NT2/D1 (cell line): ENCODE measurements around the gene HSPE1.
A peak's percentile ranks its signal among the peaks of the same experiment; 100 is the strongest.

ENCODE experiments used
- DNase-seq: peaks from one replicate; pipeline ENCODE4 v3.0.0-alpha.2; 2011; ENCODE audit warnings: low read depth, low spot score
- H3K27me3 ChIP-seq: 2 replicates; pipeline ENCODE4 v1.6.0; 2011; ENCODE audit warnings: mild to moderate bottlenecking; ENCODE audit not compliant: insufficient read length, insufficient read depth
- H3K36me3 ChIP-seq: 2 replicates; pipeline ENCODE4 v1.6.1; 2011; ENCODE audit warnings: mild to moderate bottlenecking, low read length, mixed read lengths; ENCODE audit not compliant: insufficient read depth, insufficient read length
- H3K4me1 ChIP-seq: 2 replicates; pipeline ENCODE4 v1.5.1; 2011; ENCODE audit not compliant: insufficient read depth, insufficient read length
- H3K4me3 ChIP-seq: 2 replicates; pipeline ENCODE4 v1.5.1; 2011; ENCODE audit warnings: low read depth; ENCODE audit not compliant: insufficient read length
- H3K9ac ChIP-seq: 2 replicates; pipeline ENCODE4 v1.6.0; 2011; ENCODE audit warnings: low read depth; ENCODE audit not compliant: insufficient read length
- H3K9me3 ChIP-seq: 2 replicates; pipeline ENCODE4 v1.5.1; 2011; ENCODE audit warnings: mild to moderate bottlenecking, low read length; ENCODE audit not compliant: insufficient read depth
- SUZ12 ChIP-seq: IDR thresholded peaks from 2 replicates; pipeline ENCODE4 v1.6.1; 2011; ENCODE audit not compliant: insufficient read length, insufficient read depth; ENCODE audit errors: extremely low read depth
- YY1 ChIP-seq: IDR thresholded peaks from 2 replicates; pipeline ENCODE4 v1.6.1; 2011; ENCODE audit not compliant: insufficient read length, insufficient read depth
- ZNF274 ChIP-seq: IDR thresholded peaks from 2 replicates; pipeline ENCODE4 v1.6.1; 2011; ENCODE audit warnings: mild to moderate bottlenecking, low read depth, low read length

HSPE1 gene

DNA sequence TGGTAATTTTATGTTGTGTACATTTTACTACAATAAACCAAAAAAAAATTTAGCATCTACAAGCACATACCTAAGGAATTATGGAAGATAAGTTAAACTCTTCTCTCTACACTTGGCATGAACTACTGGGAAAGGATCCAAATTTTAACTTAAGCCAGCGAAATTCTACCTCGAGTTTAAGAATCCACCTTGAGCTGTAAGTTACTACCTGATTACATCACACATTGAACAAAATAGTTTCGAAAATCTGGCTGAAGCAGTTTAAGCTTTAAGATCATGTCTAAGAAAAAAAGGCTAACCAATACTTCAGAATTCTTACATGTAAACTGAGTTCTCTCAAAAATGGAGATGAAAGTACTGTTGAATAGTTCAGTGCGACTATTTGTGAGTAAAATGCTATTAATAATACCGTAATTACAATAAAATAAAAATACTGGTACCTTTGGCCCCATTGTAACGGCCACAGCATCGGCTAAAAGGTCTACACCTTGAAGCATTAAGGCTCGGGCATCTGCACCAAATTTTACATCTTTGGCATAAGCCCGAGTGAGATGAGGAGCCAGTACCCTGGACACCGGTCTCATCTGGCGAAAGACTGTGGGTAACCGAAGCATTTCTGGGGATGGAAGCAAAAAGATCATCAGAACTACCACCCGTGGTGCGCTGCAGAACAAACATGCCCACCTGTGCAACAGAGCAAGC, 1.8 kb upstream of the HSPE1 start:
- peak overlapping the region; percentile 98 for H3K9ac ChIP-seq
- no peaks in the 10 kb centered on the region for H3K4me1 ChIP-seq
- peaks cover 88% of the 10 kb centered on the region for H3K36me3 ChIP-seq
- peak overlapping the region; percentile 94 for H3K4me3 ChIP-seq
- DNase-seq = no peak
- no peaks in the 10 kb centered on the region for H3K27me3 ChIP-seq
- TF ChIP-seq ZNF274 (no peak), YY1 (no peak), SUZ12 (no peak)
- no peaks in the 10 kb centered on the region for H3K9me3 ChIP-seq

- H3K9ac ChIP-seq = peak overlapping the region; percentile 98
- TF ChIP-seq SUZ12 = no peak
- TF ChIP-seq YY1 = no peak
- TF ChIP-seq ZNF274 = no peak
- peaks cover 88% of the 10 kb centered on the region for H3K36me3 ChIP-seq
- H3K9me3 ChIP-seq = no peaks in the 10 kb centered on the region
- H3K4me1 ChIP-seq = no peaks in the 10 kb centered on the region
- no peak for DNase-seq
- no peaks in the 10 kb centered on the region for H3K27me3 ChIP-seq
- peak overlapping the region; percentile 94 for H3K4me3 ChIP-seq
These were observed 1.1 kb upstream of the HSPE1 start for GRCh38 chr2:197498937-197499593.

- Histone ChIP-seq H3K4me3 (peak overlapping the region; percentile 94), H3K9me3 (no peaks in the 10 kb centered on the region), H3K9ac (peak overlapping the region; percentile 98), H3K27me3 (no peaks in the 10 kb centered on the region), H3K4me1 (no peaks in the 10 kb centered on the region), H3K36me3 (peaks cover 87% of the 10 kb centered on the region)
- DNase-seq = no peak
- TF ChIP-seq YY1 (no peak), ZNF274 (no peak), SUZ12 (no peak)
These were observed 438 bp downstream of the HSPE1 start for GRCh38 chr2:197500503-197501131.

- Histone ChIP-seq H3K27me3 (no peaks in the 10 kb centered on the region), H3K36me3 (peaks cover 84% of the 10 kb centered on the region), H3K4me1 (no peaks in the 10 kb centered on the region), H3K9ac (peak overlapping the region; percentile 65), H3K9me3 (no peaks in the 10 kb centered on the region), H3K4me3 (peak overlapping the region; percentile 94)
- TF ChIP-seq SUZ12 (no peak), YY1 (no peak), ZNF274 (no peak)
- DNase-seq = no peak
These were observed 2.0 kb downstream of the HSPE1 start for GRCh38 chr2:197502201-197502600.

- TF ChIP-seq SUZ12 (no peak), YY1 (no peak), ZNF274 (no peak)
- H3K9me3 ChIP-seq = no peaks in the 10 kb centered on the region
- no peak for DNase-seq
- H3K9ac ChIP-seq = no peak overlapping the region
- no peaks in the 10 kb centered on the region for H3K27me3 ChIP-seq
- H3K4me3 ChIP-seq = peak overlapping the region; percentile 94
- H3K36me3 ChIP-seq = peaks cover 79% of the 10 kb centered on the region
- no peaks in the 10 kb centered on the region for H3K4me1 ChIP-seq
These were observed 2.5 kb downstream of the HSPE1 start for GRCh38 chr2:197502685-197503084.

DNA sequence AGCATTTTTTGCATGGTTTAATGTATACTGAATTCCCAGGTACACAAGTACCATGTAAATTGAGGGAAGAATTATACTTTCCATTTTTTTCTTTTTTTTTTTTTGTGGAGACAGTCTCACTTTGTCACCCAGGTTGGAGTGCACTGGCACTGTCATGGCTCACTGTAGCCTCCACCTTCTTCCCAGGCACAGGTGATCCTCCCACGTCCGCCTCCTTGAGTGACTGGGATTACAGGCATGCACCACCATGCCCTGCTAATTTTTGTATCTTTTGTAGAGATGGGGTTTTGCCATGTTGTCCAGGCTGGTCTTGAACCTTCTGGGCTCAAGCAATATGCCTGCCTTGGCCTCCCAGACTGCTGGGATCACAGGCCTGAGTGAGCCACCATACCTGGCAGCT, 3.8 kb downstream of the HSPE1 start:
- Histone ChIP-seq H3K9ac (no peak overlapping the region), H3K36me3 (peaks cover 71% of the 10 kb centered on the region), H3K27me3 (no peaks in the 10 kb centered on the region), H3K4me1 (no peaks in the 10 kb centered on the region), H3K9me3 (no peaks in the 10 kb centered on the region), H3K4me3 (no peak overlapping the region)
- no peak for DNase-seq
- TF ChIP-seq YY1 = no peak
- no peak for TF ChIP-seq ZNF274
- no peak for TF ChIP-seq SUZ12

DNA sequence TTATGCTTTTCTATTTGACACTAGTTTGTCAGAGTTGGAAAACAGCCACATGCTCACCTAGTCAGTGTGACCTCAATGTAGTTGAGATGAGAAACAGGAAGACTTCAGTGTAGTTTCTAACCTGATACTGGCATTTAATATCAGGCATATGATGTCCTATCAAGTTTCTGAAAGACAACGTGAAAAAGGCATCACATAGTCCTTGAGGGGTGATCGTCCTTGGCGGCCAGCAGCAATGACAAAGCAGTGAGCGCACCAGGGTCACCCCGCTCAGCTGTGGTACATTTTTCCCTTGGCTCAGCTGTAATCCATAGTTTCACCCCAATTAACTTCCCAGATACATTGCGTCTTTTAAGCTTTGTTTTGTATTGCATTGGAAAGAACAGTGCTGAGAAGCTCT, 4.3 kb downstream of the HSPE1 start:
- H3K9me3 ChIP-seq = no peaks in the 10 kb centered on the region
- H3K9ac ChIP-seq = no peak overlapping the region
- H3K27me3 ChIP-seq = no peaks in the 10 kb centered on the region
- peaks cover 70% of the 10 kb centered on the region for H3K36me3 ChIP-seq
- TF ChIP-seq ZNF274 (no peak), SUZ12 (no peak), YY1 (no peak)
- H3K4me3 ChIP-seq = no peak overlapping the region
- H3K4me1 ChIP-seq = no peaks in the 10 kb centered on the region
- no peak for DNase-seq
